HCT116 (cell line): ENCODE measurements around the gene LAMC2. TPM values are rescaled to one million over a fixed set of nuclear protein-coding genes. Genes with fewer than 3 reads are reported as not detected.

Experiments used
- ATAC-seq: fragments of 200-7000 bp; cut with Tn5 transposase; 2 replicates; pipeline ENCODE4 v1.9.1; 2020; ENCODE audit warnings: mild to moderate bottlenecking, moderate library complexity
- BruUV-seq: library from RNA; stranded (reverse); fragments of 400-500 nt; replicated peaks from 2 replicates; lab custom pipeline; 2021; lab: Mats Ljungman, UMichigan
- CTCF ChIA-PET: fragments of 300-600 bp; sonication (Branson Sonifier 250); formaldehyde crosslinking; loops from one replicate; lab custom pipeline; 2021; ENCODE audit warnings: antibody characterized with exemption; lab: Charles Lee
- POLR2A ChIA-PET: fragments of 300-600, 350-600 bp; sonication (Branson Sonifier 250); formaldehyde crosslinking; loops from one replicate; lab custom pipeline; 2021; ENCODE audit warnings: antibody characterized with exemption; lab: Charles Lee
- RAD21 ChIA-PET, 2 experiments: fragments of 300-600 bp; sonication (Branson Sonifier 250); formaldehyde crosslinking; loops; one replicate each; lab custom pipeline; 2023; ENCODE audit warnings: low total read pairs in 2 of 2; ENCODE audit not compliant: uncharacterized antibody in 2 of 2, unreplicated experiment in 2 of 2, low non-redundant PET in 1 of 2; lab: Charles Lee
- DNase-seq: peaks from one replicate; pipeline ENCODE4 v3.0.0-alpha.2; 2010; ENCODE audit warnings: low read depth, low spot score
- H2AFZ ChIP-seq: fragments of 200-600 bp; shearing (Covaris generic), sonication (generic); 2 replicates; pipeline ENCODE4 v1.6.1; 2017; ENCODE audit warnings: low read depth, mixed run types, mixed read lengths, antibody characterized with exemption, low read length; ENCODE audit not compliant: poor library complexity, severe bottlenecking
- H3K27ac ChIP-seq: 2 replicates; pipeline ENCODE4 v1.5.1; 2012; ENCODE audit warnings: low read depth, low read length
- H3K27me3 ChIP-seq: fragments of 200-600 bp; sonication (generic); 2 replicates; pipeline ENCODE4 v1.6.1; 2016; ENCODE audit warnings: mixed run types, low read length, mixed read lengths; ENCODE audit not compliant: insufficient read depth
- H3K36me3 ChIP-seq, 2 experiments: fragments of 200-500 bp in 1 of 2; fragments of 200-600 bp in 1 of 2; sonication (Bioruptor generic) in 1 of 2; sonication (generic) in 1 of 2; 2 replicates each; pipeline versions ENCODE4 v1.5.1 to v1.6.1; 2014 to 2016; ENCODE audit warnings: low read length in 2 of 2, inconsistent platforms in 1 of 2, mixed read lengths in 1 of 2, mixed run types in 1 of 2; ENCODE audit not compliant: insufficient read depth in 2 of 2, control insufficient read depth in 1 of 2
- H3K4me1 ChIP-seq, 2 experiments: fragments of 200-600 bp in 1 of 2; sonication (generic) in 1 of 2; 2 replicates each; pipeline versions ENCODE4 v1.5.1 to v1.6.1; 2012 to 2017; ENCODE audit warnings: low read length in 2 of 2, inconsistent platforms in 1 of 2, mild to moderate bottlenecking in 1 of 2, mixed read lengths in 1 of 2, mixed run types in 1 of 2, moderate library complexity in 1 of 2; ENCODE audit not compliant: insufficient read depth in 2 of 2, control insufficient read depth in 1 of 2
- H3K4me2 ChIP-seq: fragments of 200-600 bp; sonication (generic); 2 replicates; pipeline ENCODE4 v1.6.1; 2017; ENCODE audit warnings: mixed run types, low read length, mixed read lengths
- H3K4me3 ChIP-seq, 2 experiments: fragments of 200-600 bp in 1 of 2; sonication (generic) in 1 of 2; replicated peaks in 1 of 2; 2 replicates each; pipeline ENCODE4 v1.5.1; 2011 to 2016; ENCODE audit warnings: low read length in 2 of 2, control low read depth in 1 of 2, low read depth in 1 of 2, mild to moderate bottlenecking in 1 of 2, mixed read lengths in 1 of 2, mixed run types in 1 of 2
- H3K79me2 ChIP-seq: fragments of 200-600 bp; sonication (generic); 2 replicates; pipeline ENCODE4 v1.6.1; 2017; ENCODE audit warnings: mild to moderate bottlenecking, mixed run types, low read length, moderate library complexity, mixed read lengths; ENCODE audit not compliant: insufficient read depth
- H3K9ac ChIP-seq: fragments of 200-600 bp; sonication (generic); 2 replicates; pipeline ENCODE4 v1.6.1; 2016; ENCODE audit warnings: low read length, mixed read lengths
- H3K9me2 ChIP-seq: fragments of 200-600 bp; sonication (generic), shearing (Covaris generic); 2 replicates; pipeline ENCODE4 v1.6.1; 2017; ENCODE audit warnings: mixed run types, mild to moderate bottlenecking, moderate library complexity; ENCODE audit not compliant: insufficient read depth
- H3K9me3 ChIP-seq, 2 experiments: fragments of 200-500 bp in 1 of 2; fragments of 200-600 bp in 1 of 2; sonication (Bioruptor generic) in 1 of 2; sonication (generic) in 1 of 2; 2 replicates each; pipeline ENCODE4 v1.6.1; 2014 to 2017; ENCODE audit warnings: low read length in 2 of 2, mixed read lengths in 2 of 2, inconsistent platforms in 1 of 2, low read depth in 1 of 2, mild to moderate bottlenecking in 1 of 2, mixed run types in 1 of 2, moderate library complexity in 1 of 2; ENCODE audit not compliant: control insufficient read depth in 1 of 2, insufficient read depth in 1 of 2
- H4K20me1 ChIP-seq: fragments of 200-600 bp; sonication (generic), shearing (Covaris generic); 2 replicates; pipeline ENCODE4 v1.6.1; 2017; ENCODE audit warnings: mixed run types, mild to moderate bottlenecking, moderate library complexity; ENCODE audit not compliant: insufficient read depth
- CBX3 ChIP-seq: IDR thresholded peaks from 2 replicates; pipeline ENCODE4 v1.6.1; 2012; ENCODE audit warnings: low read depth
- CEBPB ChIP-seq: IDR thresholded peaks from 2 replicates; pipeline ENCODE4 v1.6.1; 2012; ENCODE audit warnings: low read depth
- EGR1 ChIP-seq: IDR thresholded peaks from 2 replicates; pipeline ENCODE4 v1.6.1; 2012; ENCODE audit warnings: low read depth
- JUND ChIP-seq: IDR thresholded peaks from 2 replicates; pipeline ENCODE4 v1.6.1; 2012
- POLR2A ChIP-seq: IDR thresholded peaks from 2 replicates; pipeline ENCODE4 v1.7.0; 2011; ENCODE audit warnings: borderline replicate concordance; ENCODE audit not compliant: insufficient read depth, insufficient read length; ENCODE audit errors: extremely low read depth
- POLR2AphosphoS5 ChIP-seq: IDR thresholded peaks from 2 replicates; pipeline ENCODE4 v1.6.1; 2011; ENCODE audit warnings: mild to moderate bottlenecking, low read depth, low read length, moderate library complexity
- RAD21 ChIP-seq: IDR thresholded peaks from 2 replicates; pipeline ENCODE4 v1.6.1; 2012; ENCODE audit warnings: low read depth, mild to moderate bottlenecking
- SIN3A ChIP-seq: IDR thresholded peaks from 2 replicates; pipeline ENCODE4 v1.6.1; 2012; ENCODE audit warnings: low read depth
- SP1 ChIP-seq: IDR thresholded peaks from 2 replicates; pipeline ENCODE4 v1.6.1; 2012; ENCODE audit warnings: low read depth
- SRF ChIP-seq: IDR thresholded peaks from 2 replicates; pipeline ENCODE4 v1.6.1; 2012; ENCODE audit warnings: low read depth
- TCF7L2 ChIP-seq: IDR thresholded peaks from 2 replicates; pipeline ENCODE4 v1.7.0; 2011; ENCODE audit warnings: borderline replicate concordance, inconsistent platforms; ENCODE audit not compliant: insufficient read depth, insufficient read length; ENCODE audit errors: extremely low read depth
- YY1 ChIP-seq: IDR thresholded peaks from 2 replicates; pipeline ENCODE4 v1.6.1; 2011; ENCODE audit warnings: low read length, low read depth, moderate library complexity, mild to moderate bottlenecking; ENCODE audit not compliant: insufficient replicate concordance; ENCODE audit errors: extremely low read depth
- ZFX ChIP-seq: fragments of 450-650 bp; IDR thresholded peaks from 2 replicates; pipeline ENCODE4 v1.6.1; 2017
- ZNF274 ChIP-seq: fragments of 200-500 bp; sonication (Bioruptor generic); IDR thresholded peaks from 2 replicates; pipeline ENCODE4 v1.6.1; 2014; ENCODE audit warnings: mild to moderate bottlenecking, low read depth, low read length, inconsistent platforms
- intact Hi-C: fragments of 100-400 bp; cut with micrococcal nuclease; formaldehyde crosslinking; loops from 2 replicates; pipeline ENCODE4 v1.10.0; 2022
- total RNA-seq: library from RNA; stranded (reverse); gene quantifications from one replicate; pipeline ENCODE4 v1.2.1, GENCODE V29; 2021; ENCODE audit not compliant: unreplicated experiment
- TF ChIP-seq, protein P1 (sequence below): IDR thresholded peaks from 2 replicates; pipeline ENCODE4 v1.6.1; 2012
- TF ChIP-seq, protein P2 (sequence below): IDR thresholded peaks from 2 replicates; pipeline ENCODE4 v1.6.1; 2012
- TF ChIP-seq, protein P3 (sequence below), 3 experiments: fragments of 200-600 bp in 1 of 3; sonication (generic) in 1 of 3; IDR thresholded peaks in 2 of 3; conservative IDR thresholded peaks in 1 of 3; 2 replicates each; pipeline ENCODE4 v1.5.1; 2012 to 2017; ENCODE audit warnings: low read depth in 2 of 3, low read length in 2 of 3, antibody characterized with exemption in 1 of 3, borderline replicate concordance in 1 of 3, control low read depth in 1 of 3, mild to moderate bottlenecking in 1 of 3, mixed read lengths in 1 of 3, mixed run types in 1 of 3, moderate library complexity in 1 of 3; ENCODE audit not compliant: insufficient read depth in 1 of 3

The LAMC2 gene
- total RNA-seq, 1 experiment from 2014 or later, result 22.2 TPM

DNA sequence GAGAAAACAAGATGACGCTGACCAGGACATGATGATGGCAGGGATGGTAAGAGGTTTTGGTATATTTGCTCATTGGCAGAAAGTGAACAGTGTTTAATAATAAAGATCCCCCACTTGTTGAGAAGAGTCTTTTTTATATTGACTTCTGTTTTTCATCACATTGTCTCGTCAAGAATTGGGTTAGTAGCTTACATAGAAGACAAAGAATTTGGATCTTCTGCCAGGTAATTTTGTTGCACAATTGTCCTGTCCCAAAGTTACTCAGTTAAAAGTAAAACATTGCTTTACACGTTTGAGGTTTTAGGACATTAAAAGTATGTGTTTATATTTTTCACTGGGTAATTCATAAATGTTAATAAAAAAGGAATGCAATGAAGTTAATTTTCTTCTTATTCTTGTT lies 48.3 kb upstream of the LAMC2 start:
- Histone ChIP-seq H3K9me2 (no peaks in the 10 kb centered on the region), H3K4me3 (no peak overlapping the region), H3K27ac (no peak overlapping the region), H3K4me2 (no peak overlapping the region), H3K4me1 (peaks cover 11% of the 10 kb centered on the region in 2 experiments), H3K36me3 (peaks cover 20 to 27% of the 10 kb centered on the region in 2 experiments), H4K20me1 (no peaks in the 10 kb centered on the region), H2AFZ (no peak overlapping the region), H3K27me3 (no peaks in the 10 kb centered on the region), H3K9me3 (no peaks in the 10 kb centered on the region), H3K9ac (no peak overlapping the region), H3K79me2 (no peaks in the 10 kb centered on the region)
- no peak for ATAC-seq
- BruUV-seq, result no TSS peak
- intact Hi-C loops, result no loop called here
- RAD21 ChIA-PET, result no interaction called here
- TF ChIP-seq SP1 (no peak), ZFX (no peak), TCF7L2 (no peak), YY1 (no peak), ZNF274 (no peak), EGR1 (no peak), POLR2A (no peak), CBX3 (no peak), SIN3A (no peak), RAD21 (no peak), JUND (no peak), SRF (no peak), POLR2AphosphoS5 (no peak), CEBPB (no peak)
- TF ChIP-seq, protein P1, sequence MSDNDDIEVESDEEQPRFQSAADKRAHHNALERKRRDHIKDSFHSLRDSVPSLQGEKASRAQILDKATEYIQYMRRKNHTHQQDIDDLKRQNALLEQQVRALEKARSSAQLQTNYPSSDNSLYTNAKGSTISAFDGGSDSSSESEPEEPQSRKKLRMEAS, result no peak
- TF ChIP-seq, protein P2, sequence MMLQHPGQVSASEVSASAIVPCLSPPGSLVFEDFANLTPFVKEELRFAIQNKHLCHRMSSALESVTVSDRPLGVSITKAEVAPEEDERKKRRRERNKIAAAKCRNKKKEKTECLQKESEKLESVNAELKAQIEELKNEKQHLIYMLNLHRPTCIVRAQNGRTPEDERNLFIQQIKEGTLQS, result no peak
- TF ChIP-seq, protein P3, sequence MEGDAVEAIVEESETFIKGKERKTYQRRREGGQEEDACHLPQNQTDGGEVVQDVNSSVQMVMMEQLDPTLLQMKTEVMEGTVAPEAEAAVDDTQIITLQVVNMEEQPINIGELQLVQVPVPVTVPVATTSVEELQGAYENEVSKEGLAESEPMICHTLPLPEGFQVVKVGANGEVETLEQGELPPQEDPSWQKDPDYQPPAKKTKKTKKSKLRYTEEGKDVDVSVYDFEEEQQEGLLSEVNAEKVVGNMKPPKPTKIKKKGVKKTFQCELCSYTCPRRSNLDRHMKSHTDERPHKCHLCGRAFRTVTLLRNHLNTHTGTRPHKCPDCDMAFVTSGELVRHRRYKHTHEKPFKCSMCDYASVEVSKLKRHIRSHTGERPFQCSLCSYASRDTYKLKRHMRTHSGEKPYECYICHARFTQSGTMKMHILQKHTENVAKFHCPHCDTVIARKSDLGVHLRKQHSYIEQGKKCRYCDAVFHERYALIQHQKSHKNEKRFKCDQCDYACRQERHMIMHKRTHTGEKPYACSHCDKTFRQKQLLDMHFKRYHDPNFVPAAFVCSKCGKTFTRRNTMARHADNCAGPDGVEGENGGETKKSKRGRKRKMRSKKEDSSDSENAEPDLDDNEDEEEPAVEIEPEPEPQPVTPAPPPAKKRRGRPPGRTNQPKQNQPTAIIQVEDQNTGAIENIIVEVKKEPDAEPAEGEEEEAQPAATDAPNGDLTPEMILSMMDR (IDR thresholded peaks at IDR 0.05 in 2 of 3, conservative IDR thresholded peaks at IDR 0.05 in 1 of 3; ENCODE audit: borderline replicate concordance in 1 of 3, insufficient read depth in 1 of 3, low read depth in 2 of 3, low read length in 2 of 3), result no peak
- CTCF ChIA-PET, result no interaction called here
- no peak for DNase-seq
- POLR2A ChIA-PET, result no interaction called here
